ENCODE measurements around the gene NBPF15. TPM values are rescaled to one million over a fixed set of nuclear protein-coding genes. Genes with fewer than 3 reads are reported as not detected.
"Not testable (repeated sequence)": the region's sequence is repeated elsewhere in the genome, so short reads cannot be mapped to it uniquely, and the experiment has no call there.

Gene NBPF15
- total RNA-seq, 1 experiment from 2014 or later, result 24.4 TPM

GRCh38 chr1:144412491-144413403 is 48.7 kb downstream of the NBPF15 start:
- H3K4me3 ChIP-seq, result peak overlapping the region; percentile 36
- not testable (repeated sequence) for H3K36me3 ChIP-seq, H3K27me3 ChIP-seq, H3K9me3 ChIP-seq
- DNase-seq, result peak; percentile 96

GRCh38 chr1:144412068-144412471 is 49.4 kb downstream of the NBPF15 start:
- H3K27me3 ChIP-seq, H3K36me3 ChIP-seq, H3K9me3 ChIP-seq: not testable (repeated sequence)
- peak; percentile 92 for DNase-seq
- peak overlapping the region; percentile 36 for H3K4me3 ChIP-seq

- not testable (repeated sequence) for H3K27me3 ChIP-seq, H3K36me3 ChIP-seq
These were observed 58.7 kb downstream of the NBPF15 start for GRCh38 chr1:144402807-144403206.

GRCh38 chr1:144371651-144372050 is 89.8 kb downstream of the NBPF15 start:
- not testable (repeated sequence) for DNase-seq, H3K36me3 ChIP-seq, H3K27me3 ChIP-seq, H3K9me3 ChIP-seq, H3K4me3 ChIP-seq

More at GRCh38 chr1:144402807-144403206, 58.7 kb downstream of the NBPF15 start:
- H3K9me3 ChIP-seq, H3K4me3 ChIP-seq, DNase-seq: not testable (repeated sequence)

Other genes with a start within 250 kb of the NBPF15 start
- not detected in 2 replicates for gene PPIAL4E, start 88.0 kb downstream of the NBPF15 start, total RNA-seq (2014; rRNA removed; shearing (Covaris generic); ENCODE audit: low replicate concordance)
- not detected in 2 replicates for gene PPIAL4F, start 131.2 kb upstream of the NBPF15 start, total RNA-seq (2014; rRNA removed; shearing (Covaris generic); ENCODE audit: low replicate concordance)

Data from MG63 (cell line).